OCI-LY3 (cell line): ENCODE results near the gene NIPSNAP3A.

ENCODE experiments used
- CTCF ChIP-seq: fragments of 200-600, 300-600 bp; sonication (generic); IDR thresholded peaks from 2 replicates; pipeline ENCODE4 v1.5.1; 2014; ENCODE audit warnings: antibody characterized with exemption, low read length, low read depth
- EZH2phosphoT487 ChIP-seq: fragments of 200-600 bp; shearing (Covaris generic); IDR thresholded peaks from 2 replicates; pipeline ENCODE4 v1.6.1; 2018; ENCODE audit warnings: antibody characterized with exemption, mixed run types, low read depth

GRCh38 chr9:104776797-104777196 is 29.3 kb downstream of the NIPSNAP3A start:
- no peak for TF ChIP-seq CTCF
- TF ChIP-seq EZH2phosphoT487: no peak
